ENCODE results near the gene DOCK4.

- no peak for TF ChIP-seq CEBPB (IDR thresholded peaks at IDR 0.05)
- no peak for TF ChIP-seq EP300 (IDR thresholded peaks at IDR 0.05; ENCODE audit: borderline replicate concordance)
- TF ChIP-seq MAX (IDR thresholded peaks at IDR 0.05): no peak
- TF ChIP-seq REST (IDR thresholded peaks at IDR 0.05; ENCODE audit: low read depth): no peak
- no peak for TF ChIP-seq CREB1 (IDR thresholded peaks at IDR 0.05; ENCODE audit: low read depth)
- no peak for TF ChIP-seq TEAD4 (IDR thresholded peaks at IDR 0.05)
- no peak for TF ChIP-seq USF1 (IDR thresholded peaks at IDR 0.05)
- TF ChIP-seq EGR1 (IDR thresholded peaks at IDR 0.05): no peak
- no peak for TF ChIP-seq RAD21 (IDR thresholded peaks at IDR 0.05; ENCODE audit: low read depth)
- TF ChIP-seq TCF12 (IDR thresholded peaks at IDR 0.05; ENCODE audit: low read depth): no peak
Measured at GRCh38 chr7:111736552-111736874, 469.7 kb downstream of the DOCK4 start.
